ENCODE results near the gene IRF2BP2. TPM values are rescaled to one million over a fixed set of nuclear protein-coding genes. Genes with fewer than 3 reads are reported as not detected.

Gene IRF2BP2
- total and polyA plus RNA-seq, 2 of the 13 experiments (the other 11 are each of a cell fraction or from before 2014, with no cell fraction given), result 140 to 147 TPM

DNA sequence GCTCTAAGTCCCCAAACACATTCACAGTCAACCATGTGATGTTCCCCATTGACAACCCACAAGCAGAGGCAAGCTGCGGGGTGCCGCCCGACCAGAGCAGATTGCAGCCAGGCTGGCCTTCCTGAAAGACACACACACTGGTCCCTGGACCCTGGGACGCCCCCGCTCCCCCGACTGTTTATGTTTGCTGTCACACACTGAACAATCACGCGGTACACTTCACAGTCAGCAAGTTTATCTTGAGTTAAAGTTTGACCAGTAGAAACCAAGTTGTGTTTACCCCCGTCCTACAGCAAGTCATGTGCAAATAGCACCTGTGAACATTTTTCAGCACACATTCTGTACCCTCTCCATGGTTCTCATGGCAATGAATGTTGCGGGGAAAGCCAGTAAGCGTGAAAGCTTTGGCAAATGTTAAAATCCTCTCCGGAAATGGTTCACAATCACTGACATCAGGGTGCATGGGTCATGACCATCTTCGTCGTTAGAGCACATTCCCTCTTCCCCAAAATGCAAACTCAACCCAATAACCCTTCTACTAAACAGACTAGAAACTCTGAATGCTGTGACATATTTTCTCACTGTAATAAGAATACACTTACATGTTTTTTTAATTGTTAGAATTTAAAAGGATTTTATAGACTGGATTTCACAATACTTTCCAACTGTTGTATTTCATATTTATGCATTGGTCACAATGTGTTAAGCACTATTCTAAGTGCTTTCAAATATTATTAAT, 33.3 kb upstream of the IRF2BP2 start (continued):
- TF ChIP-seq, protein P1, sequence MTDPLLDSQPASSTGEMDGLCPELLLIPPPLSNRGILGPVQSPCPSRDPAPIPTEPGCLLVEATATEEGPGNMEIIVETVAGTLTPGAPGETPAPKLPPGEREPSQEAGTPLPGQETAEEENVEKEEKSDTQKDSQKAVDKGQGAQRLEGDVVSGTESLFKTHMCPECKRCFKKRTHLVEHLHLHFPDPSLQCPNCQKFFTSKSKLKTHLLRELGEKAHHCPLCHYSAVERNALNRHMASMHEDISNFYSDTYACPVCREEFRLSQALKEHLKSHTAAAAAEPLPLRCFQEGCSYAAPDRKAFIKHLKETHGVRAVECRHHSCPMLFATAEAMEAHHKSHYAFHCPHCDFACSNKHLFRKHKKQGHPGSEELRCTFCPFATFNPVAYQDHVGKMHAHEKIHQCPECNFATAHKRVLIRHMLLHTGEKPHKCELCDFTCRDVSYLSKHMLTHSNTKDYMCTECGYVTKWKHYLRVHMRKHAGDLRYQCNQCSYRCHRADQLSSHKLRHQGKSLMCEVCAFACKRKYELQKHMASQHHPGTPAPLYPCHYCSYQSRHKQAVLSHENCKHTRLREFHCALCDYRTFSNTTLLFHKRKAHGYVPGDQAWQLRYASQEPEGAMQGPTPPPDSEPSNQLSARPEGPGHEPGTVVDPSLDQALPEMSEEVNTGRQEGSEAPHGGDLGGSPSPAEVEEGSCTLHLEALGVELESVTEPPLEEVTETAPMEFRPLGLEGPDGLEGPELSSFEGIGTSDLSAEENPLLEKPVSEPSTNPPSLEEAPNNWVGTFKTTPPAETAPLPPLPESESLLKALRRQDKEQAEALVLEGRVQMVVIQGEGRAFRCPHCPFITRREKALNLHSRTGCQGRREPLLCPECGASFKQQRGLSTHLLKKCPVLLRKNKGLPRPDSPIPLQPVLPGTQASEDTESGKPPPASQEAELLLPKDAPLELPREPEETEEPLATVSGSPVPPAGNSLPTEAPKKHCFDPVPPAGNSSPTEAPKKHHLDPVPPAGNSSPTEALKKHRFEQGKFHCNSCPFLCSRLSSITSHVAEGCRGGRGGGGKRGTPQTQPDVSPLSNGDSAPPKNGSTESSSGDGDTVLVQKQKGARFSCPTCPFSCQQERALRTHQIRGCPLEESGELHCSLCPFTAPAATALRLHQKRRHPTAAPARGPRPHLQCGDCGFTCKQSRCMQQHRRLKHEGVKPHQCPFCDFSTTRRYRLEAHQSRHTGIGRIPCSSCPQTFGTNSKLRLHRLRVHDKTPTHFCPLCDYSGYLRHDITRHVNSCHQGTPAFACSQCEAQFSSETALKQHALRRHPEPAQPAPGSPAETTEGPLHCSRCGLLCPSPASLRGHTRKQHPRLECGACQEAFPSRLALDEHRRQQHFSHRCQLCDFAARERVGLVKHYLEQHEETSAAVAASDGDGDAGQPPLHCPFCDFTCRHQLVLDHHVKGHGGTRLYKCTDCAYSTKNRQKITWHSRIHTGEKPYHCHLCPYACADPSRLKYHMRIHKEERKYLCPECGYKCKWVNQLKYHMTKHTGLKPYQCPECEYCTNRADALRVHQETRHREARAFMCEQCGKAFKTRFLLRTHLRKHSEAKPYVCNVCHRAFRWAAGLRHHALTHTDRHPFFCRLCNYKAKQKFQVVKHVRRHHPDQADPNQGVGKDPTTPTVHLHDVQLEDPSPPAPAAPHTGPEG (CRISPR knock-in tag; IDR thresholded peaks at IDR 0.05), result peak; percentile 87
- TF ChIP-seq RFXAP (CRISPR knock-in tag; IDR thresholded peaks at IDR 0.05; ENCODE audit: borderline replicate concordance) (peak; percentile 93), TOPORS (CRISPR knock-in tag; IDR thresholded peaks at IDR 0.05) (no peak; the same call in 1 of the 2 replicates), SRSF9 (IDR thresholded peaks at IDR 0.05; ENCODE audit: borderline replicate concordance, insufficient read depth, low read depth, low read length, poor library complexity, severe bottlenecking) (no peak), ETV5 (CRISPR knock-in tag; IDR thresholded peaks at IDR 0.05; ENCODE audit: borderline replicate concordance) (peak; percentile 97), ZFP1 (CRISPR knock-in tag; IDR thresholded peaks at IDR 0.05) (peak; percentile 79), ZFYVE20 (CRISPR knock-in tag; IDR thresholded peaks at IDR 0.05; ENCODE audit: borderline replicate concordance, low read depth) (no peak), TEF (CRISPR knock-in tag; IDR thresholded peaks at IDR 0.05) (no peak; the same call in none of the 2 replicates), ZNF280B (CRISPR knock-in tag; IDR thresholded peaks at IDR 0.05; ENCODE audit: borderline replicate concordance) (no peak), PAWR (CRISPR knock-in tag; IDR thresholded peaks at IDR 0.05; ENCODE audit: borderline replicate concordance) (no peak)
- TF ChIP-seq, protein P2, sequence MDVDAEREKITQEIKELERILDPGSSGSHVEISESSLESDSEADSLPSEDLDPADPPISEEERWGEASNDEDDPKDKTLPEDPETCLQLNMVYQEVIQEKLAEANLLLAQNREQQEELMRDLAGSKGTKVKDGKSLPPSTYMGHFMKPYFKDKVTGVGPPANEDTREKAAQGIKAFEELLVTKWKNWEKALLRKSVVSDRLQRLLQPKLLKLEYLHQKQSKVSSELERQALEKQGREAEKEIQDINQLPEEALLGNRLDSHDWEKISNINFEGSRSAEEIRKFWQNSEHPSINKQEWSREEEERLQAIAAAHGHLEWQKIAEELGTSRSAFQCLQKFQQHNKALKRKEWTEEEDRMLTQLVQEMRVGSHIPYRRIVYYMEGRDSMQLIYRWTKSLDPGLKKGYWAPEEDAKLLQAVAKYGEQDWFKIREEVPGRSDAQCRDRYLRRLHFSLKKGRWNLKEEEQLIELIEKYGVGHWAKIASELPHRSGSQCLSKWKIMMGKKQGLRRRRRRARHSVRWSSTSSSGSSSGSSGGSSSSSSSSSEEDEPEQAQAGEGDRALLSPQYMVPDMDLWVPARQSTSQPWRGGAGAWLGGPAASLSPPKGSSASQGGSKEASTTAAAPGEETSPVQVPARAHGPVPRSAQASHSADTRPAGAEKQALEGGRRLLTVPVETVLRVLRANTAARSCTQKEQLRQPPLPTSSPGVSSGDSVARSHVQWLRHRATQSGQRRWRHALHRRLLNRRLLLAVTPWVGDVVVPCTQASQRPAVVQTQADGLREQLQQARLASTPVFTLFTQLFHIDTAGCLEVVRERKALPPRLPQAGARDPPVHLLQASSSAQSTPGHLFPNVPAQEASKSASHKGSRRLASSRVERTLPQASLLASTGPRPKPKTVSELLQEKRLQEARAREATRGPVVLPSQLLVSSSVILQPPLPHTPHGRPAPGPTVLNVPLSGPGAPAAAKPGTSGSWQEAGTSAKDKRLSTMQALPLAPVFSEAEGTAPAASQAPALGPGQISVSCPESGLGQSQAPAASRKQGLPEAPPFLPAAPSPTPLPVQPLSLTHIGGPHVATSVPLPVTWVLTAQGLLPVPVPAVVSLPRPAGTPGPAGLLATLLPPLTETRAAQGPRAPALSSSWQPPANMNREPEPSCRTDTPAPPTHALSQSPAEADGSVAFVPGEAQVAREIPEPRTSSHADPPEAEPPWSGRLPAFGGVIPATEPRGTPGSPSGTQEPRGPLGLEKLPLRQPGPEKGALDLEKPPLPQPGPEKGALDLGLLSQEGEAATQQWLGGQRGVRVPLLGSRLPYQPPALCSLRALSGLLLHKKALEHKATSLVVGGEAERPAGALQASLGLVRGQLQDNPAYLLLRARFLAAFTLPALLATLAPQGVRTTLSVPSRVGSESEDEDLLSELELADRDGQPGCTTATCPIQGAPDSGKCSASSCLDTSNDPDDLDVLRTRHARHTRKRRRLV (CRISPR knock-in tag; IDR thresholded peaks at IDR 0.05), result peak; percentile 77; the same call in 1 of the 2 replicates
- TF ChIP-seq, protein P3, sequence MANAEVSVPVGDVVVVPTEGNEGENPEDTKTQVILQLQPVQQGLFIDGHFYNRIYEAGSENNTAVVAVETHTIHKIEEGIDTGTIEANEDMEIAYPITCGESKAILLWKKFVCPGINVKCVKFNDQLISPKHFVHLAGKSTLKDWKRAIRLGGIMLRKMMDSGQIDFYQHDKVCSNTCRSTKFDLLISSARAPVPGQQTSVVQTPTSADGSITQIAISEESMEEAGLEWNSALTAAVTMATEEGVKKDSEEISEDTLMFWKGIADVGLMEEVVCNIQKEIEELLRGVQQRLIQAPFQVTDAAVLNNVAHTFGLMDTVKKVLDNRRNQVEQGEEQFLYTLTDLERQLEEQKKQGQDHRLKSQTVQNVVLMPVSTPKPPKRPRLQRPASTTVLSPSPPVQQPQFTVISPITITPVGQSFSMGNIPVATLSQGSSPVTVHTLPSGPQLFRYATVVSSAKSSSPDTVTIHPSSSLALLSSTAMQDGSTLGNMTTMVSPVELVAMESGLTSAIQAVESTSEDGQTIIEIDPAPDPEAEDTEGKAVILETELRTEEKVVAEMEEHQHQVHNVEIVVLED (CRISPR knock-in tag; IDR thresholded peaks at IDR 0.05; ENCODE audit: borderline replicate concordance), result peak; percentile 82

Data from HepG2 (cell line).